Glutamatergic neuron (in vitro differentiated cells): ENCODE measurements around the gene RRAS2. TPM values are rescaled to one million over a fixed set of nuclear protein-coding genes. Genes with fewer than 3 reads are reported as not detected.
A peak's percentile ranks its signal among the peaks of the same experiment; 100 is the strongest.
"Not testable (repeated sequence)": the region's sequence is repeated elsewhere in the genome, so short reads cannot be mapped to it uniquely, and the experiment has no call there.

Experiments
- DNase-seq: peaks from one replicate; pipeline ENCODE4 v3.0.0; 2022
- H3K27ac Mint-ChIP-seq: one replicate; pipeline ENCODE4 v1.8.0; 2020; ENCODE audit warnings: mild to moderate bottlenecking, mixed read lengths, inconsistent platforms; ENCODE audit not compliant: unreplicated experiment
- H3K27me3 Mint-ChIP-seq: one replicate; pipeline ENCODE4 v1.8.0; 2020; ENCODE audit warnings: mild to moderate bottlenecking, moderate library complexity, mixed read lengths, inconsistent platforms; ENCODE audit not compliant: unreplicated experiment
- H3K36me3 Mint-ChIP-seq: one replicate; pipeline ENCODE4 v1.8.0; 2020; ENCODE audit warnings: mild to moderate bottlenecking, mixed read lengths, inconsistent platforms; ENCODE audit not compliant: unreplicated experiment
- H3K4me1 Mint-ChIP-seq: one replicate; pipeline ENCODE4 v1.8.0; 2020; ENCODE audit warnings: mild to moderate bottlenecking, low read depth, mixed read lengths, inconsistent platforms; ENCODE audit not compliant: unreplicated experiment
- H3K4me3 Mint-ChIP-seq: one replicate; pipeline ENCODE4 v1.8.0; 2020; ENCODE audit warnings: mild to moderate bottlenecking, mixed read lengths, inconsistent platforms; ENCODE audit not compliant: unreplicated experiment
- H3K9me3 Mint-ChIP-seq: one replicate; pipeline ENCODE4 v1.8.0; 2020; ENCODE audit warnings: mild to moderate bottlenecking, moderate library complexity, mixed read lengths, inconsistent platforms; ENCODE audit not compliant: unreplicated experiment
- total RNA-seq: library from RNA; stranded (reverse); fragmentation: NEBNext Ultra II Directional; extraction: Animal tissue kit (Norgen Biotek cat#: 25700); gene quantifications from one replicate; pipeline ENCODE4 v1.2.1, GENCODE V29; 2021; ENCODE audit not compliant: unreplicated experiment
- TF ChIP-seq, protein P1 (sequence below): fragments of 200-600 bp; sonication (generic); IDR thresholded peaks from one replicate; pipeline ENCODE4 v1.5.0; 2021; ENCODE audit not compliant: partially characterized antibody, unreplicated experiment

Gene RRAS2
- total RNA-seq, 1 donor from 2014 or later, result 20.8 TPM

GRCh38 chr11:14304601-14305000 lies 54.4 kb downstream of the RRAS2 start:
- H3K4me3 Mint-ChIP-seq, result no peak overlapping the region
- TF ChIP-seq, protein P1, sequence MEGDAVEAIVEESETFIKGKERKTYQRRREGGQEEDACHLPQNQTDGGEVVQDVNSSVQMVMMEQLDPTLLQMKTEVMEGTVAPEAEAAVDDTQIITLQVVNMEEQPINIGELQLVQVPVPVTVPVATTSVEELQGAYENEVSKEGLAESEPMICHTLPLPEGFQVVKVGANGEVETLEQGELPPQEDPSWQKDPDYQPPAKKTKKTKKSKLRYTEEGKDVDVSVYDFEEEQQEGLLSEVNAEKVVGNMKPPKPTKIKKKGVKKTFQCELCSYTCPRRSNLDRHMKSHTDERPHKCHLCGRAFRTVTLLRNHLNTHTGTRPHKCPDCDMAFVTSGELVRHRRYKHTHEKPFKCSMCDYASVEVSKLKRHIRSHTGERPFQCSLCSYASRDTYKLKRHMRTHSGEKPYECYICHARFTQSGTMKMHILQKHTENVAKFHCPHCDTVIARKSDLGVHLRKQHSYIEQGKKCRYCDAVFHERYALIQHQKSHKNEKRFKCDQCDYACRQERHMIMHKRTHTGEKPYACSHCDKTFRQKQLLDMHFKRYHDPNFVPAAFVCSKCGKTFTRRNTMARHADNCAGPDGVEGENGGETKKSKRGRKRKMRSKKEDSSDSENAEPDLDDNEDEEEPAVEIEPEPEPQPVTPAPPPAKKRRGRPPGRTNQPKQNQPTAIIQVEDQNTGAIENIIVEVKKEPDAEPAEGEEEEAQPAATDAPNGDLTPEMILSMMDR, result no peak
- no peaks in the 10 kb centered on the region for H3K36me3 Mint-ChIP-seq
- H3K27ac Mint-ChIP-seq, result no peak overlapping the region
- H3K9me3 Mint-ChIP-seq, result no peaks in the 10 kb centered on the region
- H3K27me3 Mint-ChIP-seq, result peaks cover 1% of the 10 kb centered on the region
- H3K4me1 Mint-ChIP-seq, result no peaks in the 10 kb centered on the region
- DNase-seq, result no peak

DNA sequence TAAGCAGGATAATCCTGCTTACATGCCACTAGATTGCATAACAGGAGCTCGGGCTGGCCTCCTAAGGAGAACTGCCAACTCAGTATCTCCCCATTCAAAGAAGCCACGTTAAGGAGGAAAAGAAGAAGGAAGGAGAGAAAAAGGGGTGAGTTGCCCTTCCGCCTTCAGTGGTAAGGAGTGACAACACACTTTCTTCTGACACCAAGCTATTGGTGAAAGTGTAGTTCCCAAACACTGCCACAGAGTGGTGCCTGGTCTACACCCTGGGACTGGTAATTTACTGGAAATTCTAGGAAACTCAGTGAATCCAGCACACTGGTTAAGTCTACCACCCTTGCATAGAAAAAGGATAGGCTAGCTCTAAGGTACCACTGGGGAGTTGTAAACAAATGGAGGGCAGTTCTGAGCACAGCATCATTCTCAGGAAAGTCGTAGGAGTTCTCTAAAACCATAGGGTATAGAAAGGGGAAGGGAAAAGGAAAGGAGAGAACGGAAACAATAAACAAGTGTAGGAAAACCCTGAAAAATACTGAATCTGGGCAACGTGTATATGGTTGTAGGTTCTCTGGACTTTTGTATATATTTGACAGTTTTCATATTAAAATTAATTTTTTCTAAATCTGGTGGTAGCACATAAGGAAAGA lies 58.2 kb downstream of the RRAS2 start:
- Mint-ChIP-seq H3K4me1 (no peaks in the 10 kb centered on the region), H3K4me3 (no peak overlapping the region), H3K36me3 (no peaks in the 10 kb centered on the region), H3K27me3 (no peaks in the 10 kb centered on the region), H3K27ac (no peak overlapping the region), H3K9me3 (no peaks in the 10 kb centered on the region)
- TF ChIP-seq, protein P1, result peak; percentile 58
- DNase-seq, result peak; percentile 46

GRCh38 chr11:14299921-14300320 lies 59.1 kb downstream of the RRAS2 start:
- H3K27ac Mint-ChIP-seq, result no peak overlapping the region
- no peaks in the 10 kb centered on the region for H3K4me1 Mint-ChIP-seq
- H3K36me3 Mint-ChIP-seq, result no peaks in the 10 kb centered on the region
- no peak overlapping the region for H3K4me3 Mint-ChIP-seq
- no peaks in the 10 kb centered on the region for H3K27me3 Mint-ChIP-seq
- DNase-seq, result no peak
- TF ChIP-seq, protein P1, result no peak
- no peaks in the 10 kb centered on the region for H3K9me3 Mint-ChIP-seq

GRCh38 chr11:14290422-14290821 lies 68.6 kb downstream of the RRAS2 start:
- Mint-ChIP-seq H3K4me1 (no peaks in the 10 kb centered on the region), H3K36me3 (no peaks in the 10 kb centered on the region), H3K9me3 (peaks cover 1% of the 10 kb centered on the region), H3K4me3 (no peak overlapping the region), H3K27me3 (no peaks in the 10 kb centered on the region), H3K27ac (no peak overlapping the region)
- no peak for DNase-seq
- TF ChIP-seq, protein P1, result no peak

DNA sequence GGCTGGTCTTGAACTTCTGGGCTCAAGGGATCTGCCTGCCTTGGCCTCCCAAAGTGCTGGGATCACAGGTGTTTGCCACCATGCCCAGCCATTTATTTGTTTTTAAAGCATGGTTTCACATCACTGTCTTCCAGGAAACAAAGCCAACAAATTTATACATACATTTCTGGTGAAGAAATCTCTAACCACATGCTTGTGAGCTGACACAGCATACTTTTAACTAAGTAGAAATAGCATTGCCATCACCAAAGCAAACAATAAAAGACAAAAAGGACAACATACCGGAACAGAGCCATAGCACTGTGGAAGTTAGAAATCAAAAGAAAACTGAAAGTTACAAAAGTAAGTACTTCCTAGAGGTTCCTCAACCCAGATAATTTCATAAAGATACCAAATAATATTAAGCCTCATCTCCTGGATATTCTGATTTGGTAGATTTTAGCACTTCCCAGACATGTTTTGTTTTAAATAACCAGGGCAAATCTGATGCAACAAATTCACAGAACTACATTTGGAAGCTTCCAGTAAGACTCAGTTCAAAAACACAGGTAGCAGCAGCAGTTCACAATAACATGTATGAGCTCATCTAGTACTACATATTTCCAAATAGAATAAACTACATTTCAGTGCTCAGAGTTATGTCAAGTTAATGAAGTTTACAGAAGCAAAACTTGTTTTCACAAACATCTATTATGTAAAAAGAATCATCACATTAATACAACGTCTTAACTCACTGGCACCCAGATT lies 70.6 kb downstream of the RRAS2 start:
- no peaks in the 10 kb centered on the region for H3K27me3 Mint-ChIP-seq
- no peak overlapping the region for H3K4me3 Mint-ChIP-seq
- H3K4me1 Mint-ChIP-seq, result no peaks in the 10 kb centered on the region
- DNase-seq, result no peak
- no peak overlapping the region for H3K27ac Mint-ChIP-seq
- TF ChIP-seq, protein P1, result no peak
- H3K9me3 Mint-ChIP-seq, result no peaks in the 10 kb centered on the region
- H3K36me3 Mint-ChIP-seq, result no peaks in the 10 kb centered on the region

- not testable (repeated sequence) for H3K4me3 Mint-ChIP-seq, H3K36me3 Mint-ChIP-seq, H3K4me1 Mint-ChIP-seq, H3K9me3 Mint-ChIP-seq, DNase-seq, H3K27me3 Mint-ChIP-seq, H3K27ac Mint-ChIP-seq
These were observed 80.1 kb downstream of the RRAS2 start for GRCh38 chr11:14278869-14279268.
